Measurements from ENCODE around the gene TRPC6.

TRPC6 gene

GRCh38 chr11:101583251-101584128 lies at the start of gene TRPC6:
Gene TRPC6 (minus strand): TSS chr11:101584007. CDS start chr11:101583503, 504 bp downstream.
- peak in 1 of 2 experiments; percentile 17 for DNase-seq

- no peak for DNase-seq
Observed at GRCh38 chr11:101620026-101620425, 36.2 kb upstream of the TRPC6 start.

- no peak for DNase-seq
Observed at GRCh38 chr11:101618709-101619108, 34.9 kb upstream of the TRPC6 start.

GRCh38 chr11:101617735-101618332 lies 34.0 kb upstream of the TRPC6 start:
- no peak for DNase-seq

GRCh38 chr11:101612481-101612880 lies 28.7 kb upstream of the TRPC6 start:
- DNase-seq = no peak

- no peak for DNase-seq
Observed at GRCh38 chr11:101600924-101601323, 17.1 kb upstream of the TRPC6 start.

GRCh38 chr11:101586965-101587364 lies 3.2 kb upstream of the TRPC6 start:
- no peak for DNase-seq

GRCh38 chr11:101584655-101585054 lies 848 bp upstream of the TRPC6 start:
- no peak for DNase-seq

- no peak for DNase-seq
Observed at GRCh38 chr11:101584129-101584515, 315 bp upstream of the TRPC6 start.

GRCh38 chr11:101582989-101583250 lies 887 bp downstream of the TRPC6 start:
- DNase-seq = no peak

GRCh38 chr11:101582236-101582988 lies 1.4 kb downstream of the TRPC6 start:
- DNase-seq = no peak

- DNase-seq = no peak
Observed at GRCh38 chr11:101577461-101577860, 6.3 kb downstream of the TRPC6 start.

- DNase-seq = no peak
Observed at GRCh38 chr11:101576456-101576855, 7.4 kb downstream of the TRPC6 start.

GRCh38 chr11:101574886-101575285 lies 8.9 kb downstream of the TRPC6 start:
- DNase-seq = peak; percentile 40 to 60

GRCh38 chr11:101567071-101567470 lies 16.7 kb downstream of the TRPC6 start:
- DNase-seq = no peak

GRCh38 chr11:101566626-101567025 lies 17.2 kb downstream of the TRPC6 start:
- DNase-seq = no peak

GRCh38 chr11:101563166-101563565 lies 20.6 kb downstream of the TRPC6 start:
- DNase-seq = no peak

- no peak for DNase-seq
Observed at GRCh38 chr11:101555366-101555765, 28.4 kb downstream of the TRPC6 start.

- DNase-seq = no peak
Observed at GRCh38 chr11:101553891-101554292, 29.9 kb downstream of the TRPC6 start.

GRCh38 chr11:101552888-101553287 lies 30.9 kb downstream of the TRPC6 start:
- DNase-seq = no peak

GRCh38 chr11:101528541-101528940 lies 55.3 kb downstream of the TRPC6 start:
- DNase-seq = no peak

GRCh38 chr11:101523634-101524260 lies 60.1 kb downstream of the TRPC6 start:
- DNase-seq = no peak

- DNase-seq = no peak
Observed at GRCh38 chr11:101523193-101523592, 60.6 kb downstream of the TRPC6 start.

Data from NCI-H526 (cell line).